HL-60 (cell line): ENCODE results near the gene TENM4.

ENCODE experiments used
- DNase-seq, 2 experiments: peaks; one replicate each; pipeline ENCODE4 v3.0.0-alpha.2; 2010 to 2020; ENCODE audit warnings: low read depth in 1 of 2, low spot score in 1 of 2
- H3K27ac ChIP-seq: fragments of 250-450 bp; sonication (Bioruptor Pico); replicated peaks from 2 replicates; pipeline ENCODE4 v1.5.1; 2020; ENCODE audit warnings: mild to moderate bottlenecking, moderate library complexity
- H3K27me3 ChIP-seq: fragments of 250-450 bp; sonication (Bioruptor Pico); 2 replicates; pipeline ENCODE4 v1.5.1; 2021; ENCODE audit warnings: mild to moderate bottlenecking, moderate library complexity; ENCODE audit not compliant: insufficient read depth, poor library complexity, severe bottlenecking
- H3K4me3 ChIP-seq: replicated peaks from 2 replicates; pipeline ENCODE4 v1.5.1; 2011; ENCODE audit warnings: mild to moderate bottlenecking, control low read depth, low read length; ENCODE audit not compliant: insufficient read depth
- GABPA ChIP-seq: IDR thresholded peaks from 2 replicates; pipeline ENCODE4 v1.6.1; 2012; ENCODE audit warnings: low read depth
- POLR2AphosphoS5 ChIP-seq: IDR thresholded peaks from 2 replicates; pipeline ENCODE4 v1.6.1; 2012; ENCODE audit warnings: low read depth
- SPI1 ChIP-seq: IDR thresholded peaks from 2 replicates; pipeline ENCODE4 v1.6.1; 2012; ENCODE audit warnings: low read depth, mild to moderate bottlenecking, borderline replicate concordance
- TF ChIP-seq, protein P1 (sequence below): IDR thresholded peaks from one replicate; pipeline ENCODE4 v1.5.1; 2011; ENCODE audit warnings: low read length, control low read depth, inconsistent platforms; ENCODE audit not compliant: insufficient read depth
- TF ChIP-seq, protein P2 (sequence below): IDR thresholded peaks from 2 replicates; pipeline ENCODE4 v1.6.1; 2012; ENCODE audit warnings: low read depth; ENCODE audit not compliant: insufficient replicate concordance

TENM4 gene

DNA sequence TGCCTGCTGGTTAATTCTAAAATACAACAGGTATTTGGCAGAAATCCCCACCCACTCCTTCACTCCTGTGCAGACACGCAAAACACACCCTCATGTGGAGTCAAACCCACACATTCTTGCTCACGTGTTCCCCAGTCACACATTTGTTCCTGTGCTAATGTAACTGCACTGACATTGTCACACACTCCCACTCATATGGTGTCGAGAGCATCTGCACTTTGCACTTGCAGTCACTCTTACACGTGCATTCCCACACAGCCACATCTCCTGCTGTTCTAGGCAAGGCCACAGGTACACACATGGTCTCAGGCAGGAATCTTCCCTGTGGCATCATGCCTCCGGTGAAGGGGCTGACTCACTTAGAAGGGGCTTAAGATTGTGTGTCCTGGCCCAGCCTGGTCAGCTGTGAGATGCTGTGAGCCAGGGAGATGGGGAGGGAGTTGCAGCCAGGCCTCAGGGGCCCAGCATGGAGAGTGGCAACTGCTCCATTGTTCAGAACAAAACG, 395.0 kb downstream of the TENM4 start:
- H3K27ac ChIP-seq = no peak overlapping the region
- no peak overlapping the region for H3K4me3 ChIP-seq
- no peak for DNase-seq
- TF ChIP-seq, protein P1, sequence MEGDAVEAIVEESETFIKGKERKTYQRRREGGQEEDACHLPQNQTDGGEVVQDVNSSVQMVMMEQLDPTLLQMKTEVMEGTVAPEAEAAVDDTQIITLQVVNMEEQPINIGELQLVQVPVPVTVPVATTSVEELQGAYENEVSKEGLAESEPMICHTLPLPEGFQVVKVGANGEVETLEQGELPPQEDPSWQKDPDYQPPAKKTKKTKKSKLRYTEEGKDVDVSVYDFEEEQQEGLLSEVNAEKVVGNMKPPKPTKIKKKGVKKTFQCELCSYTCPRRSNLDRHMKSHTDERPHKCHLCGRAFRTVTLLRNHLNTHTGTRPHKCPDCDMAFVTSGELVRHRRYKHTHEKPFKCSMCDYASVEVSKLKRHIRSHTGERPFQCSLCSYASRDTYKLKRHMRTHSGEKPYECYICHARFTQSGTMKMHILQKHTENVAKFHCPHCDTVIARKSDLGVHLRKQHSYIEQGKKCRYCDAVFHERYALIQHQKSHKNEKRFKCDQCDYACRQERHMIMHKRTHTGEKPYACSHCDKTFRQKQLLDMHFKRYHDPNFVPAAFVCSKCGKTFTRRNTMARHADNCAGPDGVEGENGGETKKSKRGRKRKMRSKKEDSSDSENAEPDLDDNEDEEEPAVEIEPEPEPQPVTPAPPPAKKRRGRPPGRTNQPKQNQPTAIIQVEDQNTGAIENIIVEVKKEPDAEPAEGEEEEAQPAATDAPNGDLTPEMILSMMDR = no peak
- no peak for TF ChIP-seq GABPA
- TF ChIP-seq POLR2AphosphoS5 = no peak
- TF ChIP-seq, protein P2, sequence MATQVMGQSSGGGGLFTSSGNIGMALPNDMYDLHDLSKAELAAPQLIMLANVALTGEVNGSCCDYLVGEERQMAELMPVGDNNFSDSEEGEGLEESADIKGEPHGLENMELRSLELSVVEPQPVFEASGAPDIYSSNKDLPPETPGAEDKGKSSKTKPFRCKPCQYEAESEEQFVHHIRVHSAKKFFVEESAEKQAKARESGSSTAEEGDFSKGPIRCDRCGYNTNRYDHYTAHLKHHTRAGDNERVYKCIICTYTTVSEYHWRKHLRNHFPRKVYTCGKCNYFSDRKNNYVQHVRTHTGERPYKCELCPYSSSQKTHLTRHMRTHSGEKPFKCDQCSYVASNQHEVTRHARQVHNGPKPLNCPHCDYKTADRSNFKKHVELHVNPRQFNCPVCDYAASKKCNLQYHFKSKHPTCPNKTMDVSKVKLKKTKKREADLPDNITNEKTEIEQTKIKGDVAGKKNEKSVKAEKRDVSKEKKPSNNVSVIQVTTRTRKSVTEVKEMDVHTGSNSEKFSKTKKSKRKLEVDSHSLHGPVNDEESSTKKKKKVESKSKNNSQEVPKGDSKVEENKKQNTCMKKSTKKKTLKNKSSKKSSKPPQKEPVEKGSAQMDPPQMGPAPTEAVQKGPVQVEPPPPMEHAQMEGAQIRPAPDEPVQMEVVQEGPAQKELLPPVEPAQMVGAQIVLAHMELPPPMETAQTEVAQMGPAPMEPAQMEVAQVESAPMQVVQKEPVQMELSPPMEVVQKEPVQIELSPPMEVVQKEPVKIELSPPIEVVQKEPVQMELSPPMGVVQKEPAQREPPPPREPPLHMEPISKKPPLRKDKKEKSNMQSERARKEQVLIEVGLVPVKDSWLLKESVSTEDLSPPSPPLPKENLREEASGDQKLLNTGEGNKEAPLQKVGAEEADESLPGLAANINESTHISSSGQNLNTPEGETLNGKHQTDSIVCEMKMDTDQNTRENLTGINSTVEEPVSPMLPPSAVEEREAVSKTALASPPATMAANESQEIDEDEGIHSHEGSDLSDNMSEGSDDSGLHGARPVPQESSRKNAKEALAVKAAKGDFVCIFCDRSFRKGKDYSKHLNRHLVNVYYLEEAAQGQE = no peak
- no peak for TF ChIP-seq SPI1
- peaks cover 4% of the 10 kb centered on the region for H3K27me3 ChIP-seq

DNA sequence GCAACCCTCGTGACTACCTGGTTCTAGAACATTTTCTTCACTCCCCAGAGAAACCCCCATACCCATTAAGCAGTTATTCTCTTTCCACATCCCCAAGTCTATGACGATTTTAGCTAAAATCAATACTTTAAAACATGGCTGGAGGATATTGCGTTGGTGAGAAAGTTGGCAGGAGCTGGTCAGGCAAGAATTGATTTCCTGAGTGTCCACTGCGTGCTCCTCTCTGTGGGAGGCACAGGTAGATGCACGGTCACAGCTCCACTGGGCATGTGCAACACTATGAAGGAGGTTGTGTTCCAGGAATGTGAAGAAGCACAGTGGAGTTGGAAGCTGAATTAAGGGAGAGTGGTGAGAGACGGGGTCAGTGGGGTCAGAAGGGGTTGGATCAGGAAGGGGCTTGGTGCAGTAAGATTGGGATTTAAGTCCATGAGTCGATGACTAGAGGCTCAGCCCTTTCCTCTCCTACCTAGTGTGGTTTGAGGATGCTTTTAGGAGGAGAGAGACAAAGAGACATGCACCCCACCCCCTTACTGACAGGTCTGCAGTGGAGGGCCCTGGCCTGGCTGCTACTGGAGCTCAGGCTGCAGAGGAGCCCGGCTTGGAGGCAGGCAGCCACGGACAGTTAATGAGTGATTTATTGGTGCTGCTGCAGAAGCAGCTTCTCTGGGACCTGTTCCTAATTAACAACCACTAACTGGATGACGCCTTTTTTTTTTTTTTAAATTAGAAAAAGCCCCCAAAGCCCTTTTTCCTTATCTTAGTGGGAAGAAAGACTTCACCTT, 395.6 kb downstream of the TENM4 start:
- Histone ChIP-seq H3K27ac (no peak overlapping the region), H3K4me3 (no peak overlapping the region), H3K27me3 (peaks cover 5% of the 10 kb centered on the region)
- DNase-seq = no peak
- no peak for TF ChIP-seq SPI1
- TF ChIP-seq, protein P2 = no peak
- TF ChIP-seq, protein P1 = no peak
- no peak for TF ChIP-seq GABPA
- TF ChIP-seq POLR2AphosphoS5 = no peak

DNA sequence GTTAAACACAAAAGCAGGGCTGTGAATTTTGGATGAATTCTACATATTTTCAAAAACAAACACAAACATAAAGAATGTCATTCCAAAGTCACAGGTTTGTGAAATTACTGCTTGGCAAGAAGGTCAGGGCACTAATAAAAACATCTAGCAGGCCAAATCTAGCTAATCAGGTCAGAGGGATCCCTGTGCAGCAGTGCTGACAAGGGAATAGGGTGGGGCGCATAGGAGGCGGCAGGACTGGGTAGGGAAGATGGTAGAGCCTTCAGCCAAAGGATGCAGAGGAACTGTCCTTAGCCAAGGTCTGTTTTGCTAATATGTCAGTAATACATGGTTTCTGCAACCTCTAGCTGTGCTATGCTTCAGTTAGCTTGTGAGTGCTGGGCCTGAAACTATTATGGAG, 396.6 kb downstream of the TENM4 start:
- TF ChIP-seq POLR2AphosphoS5 = no peak
- Histone ChIP-seq H3K27ac (no peak overlapping the region), H3K27me3 (peaks cover 6% of the 10 kb centered on the region), H3K4me3 (no peak overlapping the region)
- no peak for DNase-seq

DNA sequence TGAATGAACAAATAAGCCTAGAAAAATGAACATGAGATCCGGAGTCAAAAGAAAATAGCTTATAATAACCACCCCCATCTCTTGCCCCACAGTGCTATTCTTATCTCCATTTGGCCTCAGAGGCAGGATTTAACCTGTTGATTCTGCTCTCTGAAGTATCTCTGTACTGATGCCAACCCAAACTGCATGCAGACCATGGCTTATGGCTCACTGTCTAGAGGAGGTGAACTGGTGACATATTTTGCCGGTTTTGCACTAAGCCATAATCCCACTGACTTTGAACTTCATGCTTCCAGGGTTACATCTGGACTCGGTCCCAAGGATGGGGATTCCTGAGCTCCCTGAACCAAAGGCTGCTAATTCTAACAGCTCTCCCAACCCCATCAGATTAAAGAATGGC, 397.1 kb downstream of the TENM4 start:
- no peak overlapping the region for H3K27ac ChIP-seq
- TF ChIP-seq, protein P2 = no peak
- TF ChIP-seq, protein P1 = no peak
- TF ChIP-seq POLR2AphosphoS5 (no peak), GABPA (no peak), SPI1 (no peak)
- no peak overlapping the region for H3K4me3 ChIP-seq
- peaks cover 6% of the 10 kb centered on the region for H3K27me3 ChIP-seq
- no peak for DNase-seq
